Peyer's patch (tissue), 4 donors: ENCODE data around the gene ZNF554.

ENCODE experiments used
- CTCF ChIP-seq, 6 experiments: fragments of 450-650 bp in 4 of 6; fragments of 200-600 bp in 2 of 6; sonication (generic) in 1 of 6; IDR thresholded peaks; one replicate each; pipeline ENCODE4 v1.5.1; 2017 to 2019; ENCODE audit warnings: antibody characterized with exemption in 6 of 6, mild to moderate bottlenecking in 3 of 6, moderate library complexity in 1 of 6
- POLR2A ChIP-seq, 2 donors: fragments of 450-650 bp; IDR thresholded peaks; one replicate each; pipeline ENCODE4 v1.5.1; 2017; ENCODE audit warnings: antibody characterized with exemption in 2 of 2, mild to moderate bottlenecking in 2 of 2, moderate library complexity in 2 of 2

GRCh38 chr19:2858864-2859263, 39.2 kb downstream of the ZNF554 start:
- no peak for TF ChIP-seq CTCF (IDR thresholded peaks at IDR 0.05)
- no peak for TF ChIP-seq POLR2A (IDR thresholded peaks at IDR 0.05)
